K562 (cell line): ENCODE measurements around the gene DDT. TPM values are rescaled to one million over a fixed set of nuclear protein-coding genes. Genes with fewer than 3 reads are reported as not detected.

Experiments used
- ATAC-seq: fragments of 200-7000 bp; cut with Tn5 transposase; 3 replicates; pipeline ENCODE4 v1.9.1; 2020; ENCODE audit warnings: moderate library complexity
- BruUV-seq: library from RNA; stranded (reverse); fragments of 400-500 nt; replicated peaks from 2 replicates; lab custom pipeline; 2021; lab: Mats Ljungman, UMichigan
- CTCF ChIA-PET: fragments of 300-600 bp; formaldehyde crosslinking; extraction: SDS; loops from one replicate; lab custom pipeline; 2021; ENCODE audit warnings: low intra/inter-chr PET ratio; lab: Yijun Ruan, JAX
- POLR2A ChIA-PET: fragments of 300-600, 350-650 bp; sonication (Branson Sonifier 250); formaldehyde crosslinking; extraction: SDS; loops from one replicate; lab custom pipeline; 2021; ENCODE audit warnings: antibody characterized with exemption, inconsistent platforms; lab: Yijun Ruan, JAX
- DNase-seq, 4 experiments: peaks; one replicate each; pipeline versions ENCODE4 v3.0.0 to v3.0.0-alpha.2; 2011 to 2018; ENCODE audit warnings: low spot score in 3 of 4, mixed read lengths in 3 of 4; ENCODE audit errors: extremely low read depth in 1 of 4
- FAIRE-seq: peaks from 2 replicates; lab custom pipeline; 2011; peaks lifted over from hg19 to GRCh38; lab: Jason Lieb, UNC
- H2AFZ ChIP-seq: 2 replicates; pipeline ENCODE4 v1.6.0; 2011; ENCODE audit warnings: low read depth, low read length, control low read depth, inconsistent platforms
- H3K27ac ChIP-seq: fragments of 200-600 bp; 3 replicates; pipeline ENCODE4 v1.8.0; 2011; ENCODE audit warnings: low read depth, mild to moderate bottlenecking, control low read depth, inconsistent platforms, low read length, moderate library complexity, mixed read lengths; ENCODE audit errors: extremely low read depth
- H3K27me3 ChIP-seq, 2 experiments: fragments of 300-600 bp in 1 of 2; 2 replicates in 1 of 2; 3 replicates in 1 of 2; pipeline versions ENCODE4 v1.6.0 to v1.8.0; 2011; ENCODE audit warnings: inconsistent platforms in 2 of 2, low read length in 2 of 2, mild to moderate bottlenecking in 1 of 2, mixed read lengths in 1 of 2, moderate library complexity in 1 of 2; ENCODE audit not compliant: control insufficient read depth in 2 of 2, insufficient read depth in 2 of 2
- H3K36me3 ChIP-seq: fragments of 300-600 bp; 3 replicates; pipeline ENCODE4 v1.8.0; 2011; ENCODE audit warnings: mild to moderate bottlenecking, low read length, inconsistent platforms; ENCODE audit not compliant: control insufficient read depth, insufficient read depth
- H3K4me1 ChIP-seq, 2 experiments: fragments of 200-600 bp in 1 of 2; replicated peaks in 1 of 2; 2 replicates in 1 of 2; 3 replicates in 1 of 2; pipeline versions ENCODE4 v1.5.1 to v1.8.0; 2011; ENCODE audit warnings: inconsistent platforms in 2 of 2, low read length in 2 of 2, mild to moderate bottlenecking in 1 of 2, mixed read lengths in 1 of 2, moderate library complexity in 1 of 2; ENCODE audit not compliant: control insufficient read depth in 2 of 2, insufficient read depth in 2 of 2
- H3K4me2 ChIP-seq: 2 replicates; pipeline ENCODE4 v1.6.1; 2011; ENCODE audit warnings: low read length, control low read depth, inconsistent platforms, mixed read lengths; ENCODE audit not compliant: insufficient read depth
- H3K4me3 ChIP-seq: fragments of 200-600 bp; sonication (generic), shearing (Covaris generic); 2 replicates; pipeline ENCODE4 v1.5.1; 2016; ENCODE audit warnings: control low read depth, inconsistent platforms
- H3K79me2 ChIP-seq: fragments of 200-600 bp; 3 replicates; pipeline ENCODE4 v1.8.0; 2011; ENCODE audit warnings: low read length, inconsistent platforms; ENCODE audit not compliant: control insufficient read depth, insufficient read depth
- H3K9ac ChIP-seq, 2 experiments: 2 replicates each; pipeline versions ENCODE4 v1.6.0 to v1.6.1; 2011; ENCODE audit warnings: low read depth in 2 of 2, low read length in 2 of 2, control low read depth in 1 of 2, inconsistent platforms in 1 of 2, mild to moderate bottlenecking in 1 of 2, mixed read lengths in 1 of 2; ENCODE audit not compliant: insufficient read depth in 1 of 2
- H3K9me1 ChIP-seq: one replicate; pipeline ENCODE4 v1.6.0; 2011; ENCODE audit warnings: inconsistent platforms, mild to moderate bottlenecking, low read length, moderate library complexity; ENCODE audit not compliant: control insufficient read depth, insufficient read depth
- H3K9me3 ChIP-seq: replicated peaks from 2 replicates; pipeline ENCODE4 v1.5.1; 2011; ENCODE audit warnings: low read depth, low read length, inconsistent platforms; ENCODE audit not compliant: control insufficient read depth, insufficient read depth
- H4K20me1 ChIP-seq: replicated peaks from 2 replicates; pipeline ENCODE4 v1.6.1; 2011; ENCODE audit warnings: low read length, inconsistent platforms, mixed read lengths; ENCODE audit not compliant: control insufficient read depth, insufficient read depth
- ARHGAP35 ChIP-seq: fragments of 450-650 bp; IDR thresholded peaks from 2 replicates; pipeline ENCODE4 v1.6.1; 2018; ENCODE audit not compliant: partially characterized antibody
- FIP1L1 ChIP-seq: fragments of 200-400 bp; formaldehyde crosslinking; IDR thresholded peaks from 2 replicates; pipeline ENCODE4 v1.6.1; 2018; ENCODE audit warnings: mild to moderate bottlenecking, low read depth, low read length; ENCODE audit not compliant: poor library complexity, severe bottlenecking
- HNRNPL ChIP-seq: fragments of 200-400 bp; formaldehyde crosslinking; IDR thresholded peaks from 2 replicates; pipeline ENCODE4 v1.6.1; 2017; ENCODE audit warnings: low read depth, mild to moderate bottlenecking, low read length
- LEF1 ChIP-seq: fragments of 450-650 bp; IDR thresholded peaks from 2 replicates; pipeline ENCODE4 v1.6.1; 2016; ENCODE audit warnings: mild to moderate bottlenecking
- MAX ChIP-seq: sonication (generic); formaldehyde crosslinking; IDR thresholded peaks from 2 replicates; pipeline ENCODE4 v1.9.0; 2022; ENCODE audit warnings: mild to moderate bottlenecking, missing genetic modification reagents
- MTA3 ChIP-seq: fragments of 450-650 bp; formaldehyde crosslinking; IDR thresholded peaks from 2 replicates; pipeline ENCODE4 v1.6.1; 2017; ENCODE audit warnings: mild to moderate bottlenecking, borderline replicate concordance
- POLR2A ChIP-seq: fragments of 450-650 bp; conservative IDR thresholded peaks from 2 replicates; pipeline ENCODE4 v1.6.1; 2016
- POLR2AphosphoS5 ChIP-seq: IDR thresholded peaks from 2 replicates; pipeline ENCODE4 v1.6.1; 2011; ENCODE audit warnings: mild to moderate bottlenecking, low read depth, low read length, moderate library complexity; ENCODE audit not compliant: control insufficient read depth, insufficient read depth
- POLR2B ChIP-seq: fragments of 450-650 bp; IDR thresholded peaks from 2 replicates; pipeline ENCODE4 v1.6.1; 2018; ENCODE audit warnings: low read depth; ENCODE audit not compliant: partially characterized antibody
- SMARCB1 ChIP-seq: IDR thresholded peaks from 2 replicates; pipeline ENCODE4 v1.6.1; 2011; ENCODE audit warnings: improper control_type of control experiment, low read depth; ENCODE audit not compliant: insufficient read length
- SUPT5H ChIP-seq: fragments of 450-650 bp; IDR thresholded peaks from 2 replicates; pipeline ENCODE4 v1.6.1; 2016
- ZNF12 ChIP-seq: sonication (generic); formaldehyde crosslinking; IDR thresholded peaks from 2 replicates; pipeline ENCODE4 v1.4.0; 2020; ENCODE audit warnings: mild to moderate bottlenecking, missing genetic modification reagents
- WGBS: fragments of 100-300 bp; shearing (Covaris generic); methylation state at CpG from one replicate; pipeline ENCODE4 v1.1.6; 2016; ENCODE audit warnings: low coverage, mixed read lengths; ENCODE audit not compliant: insufficient coverage; ENCODE audit errors: missing lambda C conversion rate; 5-methylcytosine and 5-hydroxymethylcytosine counted together
- in situ Hi-C: fragments of 300-500 bp; cut with MboI; formaldehyde crosslinking; loops from 4 replicates; pipeline ENCODE4 v1.15.0; 2018; ENCODE audit warnings: inconsistent platforms, mixed read lengths
- intact Hi-C: fragments of 100-400 bp; cut with micrococcal nuclease; formaldehyde crosslinking; loops from 2 replicates; pipeline ENCODE4 v1.14.2; 2022
- polyA plus RNA-seq, 8 experiments: library from polyadenylated mRNA; depleted of rRNA in 4 of 8; stranded (reverse) in 5 of 8; unstranded in 3 of 8; fragments of >200 nt; fragmentation: Nextera tagmentation in 2 of 8; fragmentation: Illumina TruSeq in 1 of 8; extraction: Ambion mirVana in 2 of 8; extraction: Trizol in 1 of 8; gene quantifications; 2 replicates each; pipeline versions ENCODE4 v1.2.1 to v1.2.3, GENCODE V29; 2011 to 2014; ENCODE audit warnings: inconsistent platforms in 1 of 8, missing spikeins in 1 of 8
- total RNA-seq, 7 experiments: library from RNA; depleted of rRNA in 6 of 7; stranded (reverse); fragments of >200 nt in 6 of 7; fragmentation: Illumina TruSeq in 2 of 7; extraction: Trizol in 2 of 7; gene quantifications; 2 replicates each; pipeline versions ENCODE4 v1.2.1 to v1.2.3, GENCODE V29; 2011 to 2021; ENCODE audit warnings: low replicate concordance in 1 of 7
- TF ChIP-seq, protein P1 (sequence below): fragments of 250-450 bp; sonication (Bioruptor Pico); IDR thresholded peaks from 2 replicates; pipeline ENCODE4 v1.4.0; 2020; ENCODE audit warnings: mild to moderate bottlenecking

DDT gene
- total and polyA plus RNA-seq, 9 of the 15 experiments (the other 6 are each of a cell fraction or from before 2014, with no cell fraction given): 24.0 to 209 (median 63.2) TPM

- no peak for ATAC-seq
- H3K9me3 ChIP-seq: no peaks in the 10 kb centered on the region
- no peaks in the 10 kb centered on the region for H3K27me3 ChIP-seq
- DNase-seq: peak in 2 of 4 experiments; percentile 0 to 1
- no peaks in the 10 kb centered on the region for H4K20me1 ChIP-seq
- H3K27ac ChIP-seq: no peak overlapping the region; the same call in 2 of the 3 replicates
- intact Hi-C loops: no loop called here
- no peak overlapping the region for H3K4me2 ChIP-seq
- TF ChIP-seq POLR2AphosphoS5 (0 out of 2 replicates have a peak, but pooled peaks have one; percentile 6), FIP1L1 (no peak), SUPT5H (peak; percentile 79), POLR2B (peak; percentile 75), HNRNPL (no peak), POLR2A (peak; percentile 73)
- no peak overlapping the region for H3K4me3 ChIP-seq
- ChIA-PET POLR2A (interaction anchor here (1.9 kb wide), 1 partner anchor 40 kb away, joined by 6 read pairs; no protein-coding TSS in a partner anchor), CTCF (no interaction called here)
- BruUV-seq: no TSS peak
- in situ Hi-C loops: loop anchor here (25.0 kb wide), 1 partner anchor 542 kb away; no protein-coding TSS in a partner anchor
- H3K9me1 ChIP-seq: no peaks in the 10 kb centered on the region
- H3K4me1 ChIP-seq: peaks cover 0 to 4% of the 10 kb centered on the region in 2 experiments; a peak in 2 of 5 replicates
- H3K9ac ChIP-seq: no peak overlapping the region
- no peak overlapping the region for H2AFZ ChIP-seq
- FAIRE-seq: no peak
- WGBS: 92% methylated on average over 5 of the region's 5 CpGs
- peaks cover 29% of the 10 kb centered on the region for H3K36me3 ChIP-seq
- peaks cover 17% of the 10 kb centered on the region for H3K79me2 ChIP-seq
Observed at GRCh38 chr22:23970201-23970641, 4.0 kb downstream of the DDT start.

- BruUV-seq: no TSS peak
- no peaks in the 10 kb centered on the region for H3K27me3 ChIP-seq
- no peak overlapping the region for H2AFZ ChIP-seq
- intact Hi-C loops: no loop called here
- in situ Hi-C loops: loop anchor here (5.0 to 25.0 kb wide), 2 partner anchors 42 to 543 kb away; no protein-coding TSS in a partner anchor
- H3K4me1 ChIP-seq: peaks cover 0 to 4% of the 10 kb centered on the region in 2 experiments; a peak in 2 of 5 replicates
- H3K27ac ChIP-seq: no peak overlapping the region
- 100% methylated on average over 2 of the region's 3 CpGs for WGBS
- H3K4me3 ChIP-seq: no peak overlapping the region
- no peak overlapping the region for H3K4me2 ChIP-seq
- no peaks in the 10 kb centered on the region for H3K9me3 ChIP-seq
- H4K20me1 ChIP-seq: no peaks in the 10 kb centered on the region
- peak in 2 of 4 experiments; percentile 1 to 3 for DNase-seq
- H3K9me1 ChIP-seq: no peaks in the 10 kb centered on the region
- peaks cover 17% of the 10 kb centered on the region for H3K79me2 ChIP-seq
- ChIA-PET CTCF (no interaction called here), POLR2A (no interaction called here)
- H3K9ac ChIP-seq: no peak overlapping the region
- no peak for FAIRE-seq
- peaks cover 29% of the 10 kb centered on the region for H3K36me3 ChIP-seq
- ATAC-seq: no peak
- TF ChIP-seq MAX (CRISPR knock-in tag): no peak
- no peak for TF ChIP-seq MTA3
- TF ChIP-seq LEF1: no peak
- TF ChIP-seq ARHGAP35: no peak
- no peak for TF ChIP-seq ZNF12
- TF ChIP-seq, protein P1, sequence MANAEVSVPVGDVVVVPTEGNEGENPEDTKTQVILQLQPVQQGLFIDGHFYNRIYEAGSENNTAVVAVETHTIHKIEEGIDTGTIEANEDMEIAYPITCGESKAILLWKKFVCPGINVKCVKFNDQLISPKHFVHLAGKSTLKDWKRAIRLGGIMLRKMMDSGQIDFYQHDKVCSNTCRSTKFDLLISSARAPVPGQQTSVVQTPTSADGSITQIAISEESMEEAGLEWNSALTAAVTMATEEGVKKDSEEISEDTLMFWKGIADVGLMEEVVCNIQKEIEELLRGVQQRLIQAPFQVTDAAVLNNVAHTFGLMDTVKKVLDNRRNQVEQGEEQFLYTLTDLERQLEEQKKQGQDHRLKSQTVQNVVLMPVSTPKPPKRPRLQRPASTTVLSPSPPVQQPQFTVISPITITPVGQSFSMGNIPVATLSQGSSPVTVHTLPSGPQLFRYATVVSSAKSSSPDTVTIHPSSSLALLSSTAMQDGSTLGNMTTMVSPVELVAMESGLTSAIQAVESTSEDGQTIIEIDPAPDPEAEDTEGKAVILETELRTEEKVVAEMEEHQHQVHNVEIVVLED (CRISPR knock-in tag): no peak
- no peak for TF ChIP-seq SMARCB1
Observed at GRCh38 chr22:23969071-23969470, 5.2 kb downstream of the DDT start.
